Upper lobe of left lung (tissue), 6 donors: ENCODE data around the gene LYPD4. TPM values are rescaled to one million over a fixed set of nuclear protein-coding genes. Genes with fewer than 3 reads are reported as not detected.
A peak's percentile ranks its signal among the peaks of the same experiment; 100 is the strongest.

Source experiments
- ATAC-seq, 2 donors: fragments of 200-7000 bp; cut with Tn5 transposase; one replicate each; pipeline ENCODE4 v1.9.1; 2022; ENCODE audit warnings: mild to moderate bottlenecking in 2 of 2, moderate library complexity in 2 of 2; ENCODE audit not compliant: low FRiP score in 2 of 2
- DNase-seq, 2 donors: peaks; one replicate each; pipeline ENCODE4 v3.0.0-alpha.2; 2019 to 2020
- H3K27ac ChIP-seq, 4 donors: fragments of 200-600 bp; sonication (generic); one replicate each; pipeline ENCODE4 v1.5.1; 2016 to 2019
- H3K27me3 ChIP-seq, 4 donors: fragments of 200-600 bp; sonication (generic); one replicate each; pipeline ENCODE4 v1.5.1; 2017 to 2019
- H3K36me3 ChIP-seq, 4 donors: fragments of 200-600 bp; sonication (generic); one replicate each; pipeline ENCODE4 v1.5.1; 2016 to 2019
- H3K4me1 ChIP-seq, 4 donors: fragments of 200-600 bp; sonication (generic); one replicate each; pipeline ENCODE4 v1.5.1; 2018 to 2019
- H3K4me3 ChIP-seq, 4 donors: fragments of 200-600 bp; sonication (generic); one replicate each; pipeline ENCODE4 v1.5.1; 2017 to 2019; ENCODE audit warnings: mild to moderate bottlenecking in 2 of 4, moderate library complexity in 1 of 4
- H3K9me3 ChIP-seq, 4 donors: fragments of 200-600 bp; sonication (generic); one replicate each; pipeline ENCODE4 v1.5.1; 2018 to 2019
- CTCF ChIP-seq, 6 experiments: fragments of 450-650 bp in 4 of 6; fragments of 200-600 bp in 2 of 6; sonication (generic) in 2 of 6; IDR thresholded peaks; one replicate each; pipeline ENCODE4 v1.5.1; 2016 to 2019; ENCODE audit warnings: antibody characterized with exemption in 6 of 6
- EP300 ChIP-seq, 4 donors: sonication (generic); formaldehyde crosslinking; IDR thresholded peaks; one replicate each; pipeline ENCODE4 v1.5.1; 2017; ENCODE audit warnings: antibody characterized with exemption in 4 of 4, control low read depth in 2 of 4
- POLR2A ChIP-seq, 4 donors: fragments of 450-650 bp; IDR thresholded peaks; one replicate each; pipeline ENCODE4 v1.5.1; 2016 to 2017; ENCODE audit warnings: antibody characterized with exemption in 4 of 4, mild to moderate bottlenecking in 2 of 4
- POLR2AphosphoS5 ChIP-seq, 2 donors: sonication (generic); formaldehyde crosslinking; IDR thresholded peaks; one replicate each; pipeline ENCODE4 v1.5.1; 2017; ENCODE audit warnings: antibody characterized with exemption in 2 of 2
- WGBS, 2 donors: methylation state at CpG; one replicate each; pipeline ENCODE4 v1.1.5; 2017 to 2018; 5-methylcytosine and 5-hydroxymethylcytosine counted together
- total RNA-seq, 6 donors: library from RNA; depleted of rRNA in 4 of 6; stranded (reverse); fragments of >200 nt in 4 of 6; gene quantifications; one replicate each; pipeline versions ENCODE4 v1.1.0 to v1.2.1, GENCODE V29; 2016 to 2021
- donor health status: DM: no; HTN: no; CAD: no; lungs with moderate emphysema.
- donor health status: DM: no; HTN: yes; CAD: no; lungs with severe emphysema.

The LYPD4 gene
- total RNA-seq, 6 donors from 2014 or later, result not detected

GRCh38 chr19:41813911-41814310 lies 30.6 kb downstream of the LYPD4 start:
- TF ChIP-seq POLR2AphosphoS5 (IDR thresholded peaks at IDR 0.05), result no peak
- no peak for TF ChIP-seq POLR2A (IDR thresholded peaks at IDR 0.05)
- TF ChIP-seq CTCF (IDR thresholded peaks at IDR 0.05), result no peak
- no peak for TF ChIP-seq EP300 (IDR thresholded peaks at IDR 0.05)
- Histone ChIP-seq H3K4me1 (peaks cover 0 to 4% (median 2%) of the 10 kb centered on the region in 4 donors), H3K9me3 (no peaks in the 10 kb centered on the region), H3K27me3 (no peaks in the 10 kb centered on the region), H3K36me3 (no peaks in the 10 kb centered on the region), H3K4me3 (no peak overlapping the region), H3K27ac (no peak overlapping the region)
- 88 to 90% methylated on average over 3 to 4 of the region's 4 CpGs for WGBS, 2 donors
- ATAC-seq (no peak), DNase-seq (no peak)

GRCh38 chr19:41811981-41812380 lies 32.5 kb downstream of the LYPD4 start:
- H3K9me3 ChIP-seq, result no peaks in the 10 kb centered on the region
- DNase-seq (no peak), ATAC-seq (no peak)
- no peaks in the 10 kb centered on the region for H3K36me3 ChIP-seq
- no peak overlapping the region for H3K4me3 ChIP-seq
- peak overlapping the region in 1 of 4 donors; percentile 80 for H3K27ac ChIP-seq
- H3K27me3 ChIP-seq, result no peaks in the 10 kb centered on the region
- WGBS, 2 donors, result 68 to 100% methylated on average over 1 to 3 of the region's 3 CpGs
- peaks cover 0 to 4% (median 2%) of the 10 kb centered on the region in 4 donors for H3K4me1 ChIP-seq
- TF ChIP-seq EP300 (IDR thresholded peaks at IDR 0.05) (no peak), CTCF (IDR thresholded peaks at IDR 0.05) (no peak), POLR2A (IDR thresholded peaks at IDR 0.05) (no peak), POLR2AphosphoS5 (IDR thresholded peaks at IDR 0.05) (no peak)

GRCh38 chr19:41811036-41811435 lies 33.4 kb downstream of the LYPD4 start:
- H3K4me1 ChIP-seq, result peaks cover 0 to 4% (median 2%) of the 10 kb centered on the region in 4 donors
- H3K27ac ChIP-seq, result peak overlapping the region; percentile 77 to 87 (median 80)
- no peaks in the 10 kb centered on the region for H3K9me3 ChIP-seq
- no peaks in the 10 kb centered on the region for H3K27me3 ChIP-seq
- DNase-seq (peak in 1 of 2 donors; percentile 72), ATAC-seq (peak; percentile 28 to 59)
- TF ChIP-seq CTCF (IDR thresholded peaks at IDR 0.05) (no peak), POLR2AphosphoS5 (IDR thresholded peaks at IDR 0.05) (no peak), EP300 (IDR thresholded peaks at IDR 0.05) (no peak), POLR2A (IDR thresholded peaks at IDR 0.05) (no peak)
- 48 to 50% methylated on average over 3 of the region's 3 CpGs for WGBS, 2 donors
- H3K36me3 ChIP-seq, result no peaks in the 10 kb centered on the region
- no peak overlapping the region for H3K4me3 ChIP-seq

- Histone ChIP-seq H3K9me3 (no peaks in the 10 kb centered on the region), H3K4me3 (no peak overlapping the region), H3K27me3 (no peaks in the 10 kb centered on the region), H3K36me3 (no peaks in the 10 kb centered on the region), H3K27ac (peak overlapping the region; percentile 77 to 87 (median 80)), H3K4me1 (peaks cover 0 to 4% (median 2%) of the 10 kb centered on the region in 4 donors)
- DNase-seq (no peak), ATAC-seq (no peak)
- no peak for TF ChIP-seq CTCF (IDR thresholded peaks at IDR 0.05)
- TF ChIP-seq POLR2A (IDR thresholded peaks at IDR 0.05), result no peak
- no peak for TF ChIP-seq EP300 (IDR thresholded peaks at IDR 0.05)
- TF ChIP-seq POLR2AphosphoS5 (IDR thresholded peaks at IDR 0.05), result no peak
- WGBS, 2 donors, result 57 to 60% methylated on average over 2 to 4 of the region's 4 CpGs
These were observed 34.2 kb downstream of the LYPD4 start for GRCh38 chr19:41810301-41810700.
